CD4-positive, alpha-beta T cell treated with Interleukin-1 beta for 1 hour (primary cell): ENCODE data around the gene MGAT5.
A peak's percentile ranks its signal among the peaks of the same experiment; 100 is the strongest.

Source experiments
- DNase-seq, 2 donors: peaks; one replicate each; pipeline ENCODE4 v3.0.0-alpha.2; 2020 to 2022

MGAT5 gene

DNA sequence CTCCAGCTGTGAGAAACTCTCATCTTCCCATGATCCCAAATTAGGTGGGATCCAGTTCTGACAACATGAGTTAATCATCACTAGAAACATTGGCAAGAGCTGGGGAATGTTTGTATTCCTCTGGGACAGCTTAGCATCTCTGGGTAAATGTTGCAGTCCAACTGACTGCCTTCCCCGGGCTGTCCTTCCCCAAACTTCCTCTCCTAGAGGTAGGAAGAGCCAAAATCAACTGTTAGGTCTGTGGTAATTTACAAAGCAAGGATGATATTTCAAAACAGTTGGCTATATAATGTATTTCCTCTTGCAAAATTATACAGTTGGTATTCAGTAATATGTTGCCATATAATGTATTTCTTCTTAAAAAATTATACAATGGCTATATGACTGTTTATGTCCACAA is 148.5 kb downstream of the MGAT5 start:
- no peak for DNase-seq

- no peak for DNase-seq
Measured at GRCh38 chr2:134405611-134406081, 151.8 kb downstream of the MGAT5 start.

GRCh38 chr2:134406311-134406710 is 152.4 kb downstream of the MGAT5 start:
- no peak for DNase-seq

- no peak for DNase-seq
Measured at GRCh38 chr2:134406736-134407135, 152.9 kb downstream of the MGAT5 start.

DNA sequence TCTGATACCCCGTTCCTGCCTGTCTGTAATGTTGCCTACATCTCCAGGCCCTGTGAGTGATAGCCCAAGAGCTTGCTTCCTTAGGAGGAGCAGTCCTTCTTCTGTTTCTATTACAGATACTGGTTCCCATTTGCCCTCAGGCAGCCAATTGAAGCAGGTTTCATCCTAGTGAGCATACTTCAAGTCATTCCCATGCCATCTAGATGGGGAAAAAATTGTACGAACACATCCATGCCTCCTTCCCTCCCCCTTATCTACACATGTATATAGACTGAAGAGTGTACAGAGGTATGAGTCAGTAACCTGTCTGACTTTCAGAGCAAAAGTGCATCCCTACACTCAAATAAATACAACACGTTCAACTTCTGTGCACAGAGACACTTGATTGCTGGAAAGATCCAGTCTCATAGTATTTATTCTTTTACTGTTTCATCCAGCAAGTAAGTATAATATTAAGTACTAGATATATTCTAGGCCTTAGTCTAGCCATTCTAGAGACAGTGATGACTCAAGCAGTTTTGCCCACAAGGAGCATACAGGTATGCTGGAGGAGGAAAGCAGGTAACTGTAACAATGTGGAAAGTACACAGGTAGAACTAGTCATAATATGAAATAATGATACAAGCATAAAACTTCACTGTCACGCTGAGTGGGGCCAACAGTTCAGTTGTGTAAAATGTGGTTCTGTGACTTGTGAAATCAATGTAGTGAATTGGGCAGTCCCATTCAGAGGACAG is 153.4 kb downstream of the MGAT5 start:
- DNase-seq: no peak

DNA sequence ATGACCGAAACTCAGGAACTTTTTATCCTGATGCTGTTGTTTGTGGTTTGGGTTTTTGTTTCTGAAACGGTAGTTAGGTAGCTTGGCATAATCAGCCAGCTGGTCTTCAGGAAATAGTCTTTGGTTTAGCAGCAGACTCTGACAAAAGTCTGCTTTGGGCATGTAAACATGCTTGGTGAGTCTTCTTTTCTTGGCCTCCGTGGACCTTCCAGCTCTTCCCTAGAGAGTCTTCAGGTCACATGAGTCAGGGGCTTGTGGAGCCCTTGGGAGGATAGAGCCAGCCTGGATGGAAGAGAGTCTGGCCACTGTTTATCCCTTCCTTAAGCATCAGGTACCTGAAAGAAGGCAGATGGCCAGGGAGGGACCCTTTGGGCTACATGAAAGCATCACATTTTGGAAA is 154.5 kb downstream of the MGAT5 start:
- DNase-seq: no peak

- DNase-seq: no peak
Measured at GRCh38 chr2:134408791-134409190, 154.9 kb downstream of the MGAT5 start.

GRCh38 chr2:134410006-134410405 is 156.1 kb downstream of the MGAT5 start:
- DNase-seq: no peak

DNA sequence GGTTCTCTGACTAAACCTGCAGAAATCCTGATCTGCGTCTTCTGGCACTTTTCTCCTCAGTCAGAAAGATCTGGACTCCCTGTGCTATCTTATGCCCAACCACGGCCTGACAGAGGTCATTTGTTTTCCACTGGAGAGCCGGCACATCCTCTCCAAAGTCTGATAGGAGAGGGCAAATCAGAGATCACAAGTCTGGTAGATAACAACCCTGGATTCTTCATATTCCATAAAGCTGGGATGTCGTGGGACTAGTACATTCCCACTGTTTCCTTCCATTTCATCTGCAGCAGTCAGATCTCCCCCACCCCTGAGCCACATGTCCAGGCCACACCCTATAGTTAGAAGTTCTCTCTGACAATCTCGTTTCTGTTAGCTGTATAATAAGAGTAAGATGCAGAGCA is 157.0 kb downstream of the MGAT5 start:
- DNase-seq: no peak

GRCh38 chr2:134411279-134411827 is 157.5 kb downstream of the MGAT5 start:
- no peak for DNase-seq

DNA sequence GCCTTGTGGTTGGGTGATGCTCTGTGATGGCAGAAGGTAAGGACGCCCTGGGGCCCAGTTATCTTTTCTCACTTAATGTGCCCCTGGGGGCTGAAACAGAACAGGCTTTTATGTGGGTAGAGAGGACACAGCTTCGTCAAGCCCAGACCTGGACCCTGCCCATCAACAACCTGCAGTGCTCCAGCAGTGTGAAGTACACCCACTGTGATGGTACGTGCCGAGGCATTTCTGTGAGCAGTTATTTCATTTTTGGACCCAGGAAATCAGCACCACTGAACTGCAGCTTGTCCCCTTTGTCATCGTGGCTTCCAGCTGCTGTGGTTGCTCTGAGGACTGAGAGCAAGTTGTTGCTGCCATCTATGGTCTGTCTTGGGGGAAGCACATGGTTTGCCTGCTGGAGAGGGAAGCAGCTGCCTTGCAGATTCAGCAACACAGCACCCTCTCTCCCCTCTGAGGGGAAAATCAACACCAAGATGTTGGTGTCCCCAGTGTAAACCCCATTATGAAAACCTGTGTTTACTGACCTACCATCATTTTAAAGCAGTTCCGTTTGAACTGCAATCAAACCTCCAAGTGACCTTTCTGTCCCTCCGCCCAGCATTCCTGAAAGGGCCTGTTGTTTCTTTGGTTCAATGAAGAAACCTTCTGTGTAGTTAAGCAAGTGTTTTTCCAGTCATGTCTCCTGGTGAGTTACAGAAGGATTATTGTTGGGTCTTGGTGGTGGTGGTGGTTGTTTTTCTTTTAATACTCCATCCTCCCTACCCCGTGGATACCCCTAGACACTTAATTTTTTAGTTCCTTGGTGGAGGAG is 158.2 kb downstream of the MGAT5 start:
- peak; percentile 76 to 79 for DNase-seq

DNA sequence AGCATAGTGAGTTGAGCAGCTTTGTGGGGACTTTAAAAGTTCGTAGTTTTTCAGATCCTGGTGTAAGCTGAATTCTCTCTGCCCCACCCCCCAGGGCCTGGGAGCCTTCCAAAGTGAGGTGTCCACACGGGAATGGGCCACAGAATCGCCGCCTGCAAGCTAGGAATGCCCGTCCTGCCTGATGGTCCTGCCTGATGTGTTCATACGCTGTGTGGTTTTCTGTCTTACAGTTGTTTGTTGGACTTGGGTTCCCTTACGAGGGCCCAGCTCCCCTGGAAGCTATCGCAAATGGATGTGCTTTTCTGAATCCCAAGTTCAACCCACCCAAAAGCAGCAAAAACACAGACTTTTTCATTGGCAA is 158.7 kb downstream of the MGAT5 start:
- DNase-seq: no peak

GRCh38 chr2:134413430-134413829 is 159.6 kb downstream of the MGAT5 start:
- no peak for DNase-seq

DNA sequence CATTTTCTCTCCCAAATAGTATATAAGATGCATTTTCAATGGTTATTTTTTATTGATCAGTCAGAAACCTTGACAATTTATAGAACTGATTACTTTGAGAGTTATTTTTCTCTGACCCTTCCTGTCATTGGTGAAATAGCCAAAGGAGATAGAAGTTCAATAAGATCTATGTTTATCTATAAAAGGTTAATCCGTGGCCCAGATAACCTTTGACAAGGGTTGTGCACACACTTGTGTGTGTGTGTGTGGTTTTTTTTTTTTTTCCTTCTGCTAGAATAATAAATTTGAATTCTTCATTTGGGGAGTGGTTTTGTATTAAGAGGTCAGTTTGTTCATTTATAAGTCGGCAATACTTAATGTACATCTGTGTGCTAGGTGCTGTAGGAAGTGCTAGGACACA is 160.0 kb downstream of the MGAT5 start:
- DNase-seq: no peak

DNA sequence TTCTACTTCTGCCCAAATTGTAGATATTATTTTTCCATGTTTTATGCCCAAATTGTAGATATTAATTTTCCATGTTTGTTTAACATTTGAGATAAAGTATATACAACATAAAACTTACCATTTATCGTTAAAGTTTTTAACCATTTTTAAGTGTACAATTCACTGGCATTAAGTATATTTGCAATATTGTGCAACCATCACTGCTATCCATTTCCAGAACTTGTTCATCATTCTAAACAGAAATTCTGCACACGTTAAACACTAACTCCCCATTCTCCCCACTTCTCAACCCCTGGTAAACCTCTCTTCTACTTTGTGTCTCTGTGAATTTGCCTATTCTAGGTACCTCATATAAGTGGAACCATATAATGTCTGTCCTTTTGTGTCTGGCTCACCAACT is 162.1 kb downstream of the MGAT5 start:
- no peak for DNase-seq

DNA sequence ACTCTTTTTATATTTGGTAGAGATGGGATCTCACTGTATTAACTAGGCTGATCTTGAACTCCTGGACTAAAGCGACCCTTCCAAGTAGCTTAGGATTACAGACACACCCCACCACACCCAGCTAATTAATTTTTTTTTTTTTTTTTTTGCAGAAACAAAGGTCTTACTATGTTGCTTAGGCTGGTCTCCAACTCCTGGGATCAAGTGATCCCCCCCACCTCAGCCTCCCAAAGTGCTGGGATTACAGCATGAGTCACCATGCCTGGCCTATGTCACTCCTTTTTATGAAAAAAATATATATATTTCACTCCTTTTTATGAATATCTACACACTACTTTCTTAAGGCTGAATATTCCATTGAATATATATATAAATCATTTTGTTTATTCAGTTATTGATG is 162.8 kb downstream of the MGAT5 start:
- DNase-seq: no peak

- DNase-seq: no peak
Measured at GRCh38 chr2:134417968-134418582, 164.2 kb downstream of the MGAT5 start.

DNA sequence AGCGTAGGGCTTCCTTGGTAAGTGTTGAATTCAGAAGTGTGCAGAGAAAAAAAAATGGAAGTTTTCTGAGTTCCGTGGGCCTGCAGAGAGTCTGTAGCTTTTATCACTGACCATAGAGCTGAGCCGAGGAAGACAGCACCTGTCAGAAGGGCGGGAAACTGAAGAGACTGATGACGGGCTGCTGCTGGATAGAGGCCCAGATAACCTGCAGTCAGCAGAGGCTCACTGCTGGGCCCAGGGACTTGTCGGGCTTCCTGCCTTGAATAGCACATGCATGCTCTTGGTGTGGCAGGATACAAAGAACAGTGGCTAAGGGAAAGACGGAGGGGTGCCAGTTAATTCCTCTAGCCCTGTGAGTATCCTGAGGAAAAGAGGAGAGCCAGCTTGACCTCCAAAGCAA is 166.4 kb downstream of the MGAT5 start:
- no peak for DNase-seq

DNA sequence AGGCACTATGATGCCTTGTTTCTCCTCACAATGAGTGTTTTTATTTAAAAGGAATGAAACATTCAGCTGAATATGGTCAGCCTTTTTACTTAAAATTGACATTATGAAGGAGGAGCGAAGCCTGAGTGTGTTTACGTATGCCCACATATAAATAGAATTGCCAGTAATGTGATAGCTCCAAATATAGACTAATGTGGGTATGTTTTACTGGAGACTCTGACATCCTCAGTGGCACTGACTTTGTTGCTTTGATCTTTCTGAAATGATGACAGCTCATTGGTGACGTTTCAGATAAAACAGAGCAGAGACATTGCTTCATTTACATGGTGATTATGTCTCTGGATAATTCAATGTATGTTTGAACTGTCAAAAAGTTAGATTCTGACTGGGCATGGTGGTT is 167.0 kb downstream of the MGAT5 start:
- no peak for DNase-seq

- no peak for DNase-seq
Measured at GRCh38 chr2:134421556-134422328, 167.9 kb downstream of the MGAT5 start.

GRCh38 chr2:134425724-134426496 is 172.0 kb downstream of the MGAT5 start:
- no peak for DNase-seq

GRCh38 chr2:134426721-134427120 is 172.8 kb downstream of the MGAT5 start:
- no peak for DNase-seq
